ENCODE data around the gene FZD8.

GRCh38 chr10:35588836-35589235 is 53.3 kb downstream of the FZD8 start:
- TF ChIP-seq, protein P1, sequence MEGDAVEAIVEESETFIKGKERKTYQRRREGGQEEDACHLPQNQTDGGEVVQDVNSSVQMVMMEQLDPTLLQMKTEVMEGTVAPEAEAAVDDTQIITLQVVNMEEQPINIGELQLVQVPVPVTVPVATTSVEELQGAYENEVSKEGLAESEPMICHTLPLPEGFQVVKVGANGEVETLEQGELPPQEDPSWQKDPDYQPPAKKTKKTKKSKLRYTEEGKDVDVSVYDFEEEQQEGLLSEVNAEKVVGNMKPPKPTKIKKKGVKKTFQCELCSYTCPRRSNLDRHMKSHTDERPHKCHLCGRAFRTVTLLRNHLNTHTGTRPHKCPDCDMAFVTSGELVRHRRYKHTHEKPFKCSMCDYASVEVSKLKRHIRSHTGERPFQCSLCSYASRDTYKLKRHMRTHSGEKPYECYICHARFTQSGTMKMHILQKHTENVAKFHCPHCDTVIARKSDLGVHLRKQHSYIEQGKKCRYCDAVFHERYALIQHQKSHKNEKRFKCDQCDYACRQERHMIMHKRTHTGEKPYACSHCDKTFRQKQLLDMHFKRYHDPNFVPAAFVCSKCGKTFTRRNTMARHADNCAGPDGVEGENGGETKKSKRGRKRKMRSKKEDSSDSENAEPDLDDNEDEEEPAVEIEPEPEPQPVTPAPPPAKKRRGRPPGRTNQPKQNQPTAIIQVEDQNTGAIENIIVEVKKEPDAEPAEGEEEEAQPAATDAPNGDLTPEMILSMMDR (IDR thresholded peaks at IDR 0.05), result no peak
- TF ChIP-seq EP300 (IDR thresholded peaks at IDR 0.05), result no peak
- TF ChIP-seq POLR2A (IDR thresholded peaks at IDR 0.05), result no peak
- no peak for TF ChIP-seq POLR2AphosphoS5 (IDR thresholded peaks at IDR 0.05)
